ENCODE data around the gene BACH2.
"Not testable (repeated sequence)": the region's sequence is repeated elsewhere in the genome, so short reads cannot be mapped to it uniquely, and the experiment has no call there.

Gene BACH2

GRCh38 chr6:90119618-90120017 lies 177.0 kb downstream of the BACH2 start:
- DNase-seq (ENCODE audit: low spot score) = no peak
- no peak overlapping the region for H3K4me3 ChIP-seq (ENCODE audit: severe bottlenecking)
- H3K4me1 ChIP-seq (ENCODE audit: insufficient read depth, poor library complexity, severe bottlenecking) = peaks cover 8% of the 10 kb centered on the region
- no peaks in the 10 kb centered on the region for H3K27me3 ChIP-seq (ENCODE audit: insufficient read depth, poor library complexity, severe bottlenecking)
- no peak for ATAC-seq (ENCODE audit: low read depth)
- no peaks in the 10 kb centered on the region for H3K9me3 ChIP-seq (ENCODE audit: severe bottlenecking)
- H3K27ac ChIP-seq (ENCODE audit: poor library complexity, severe bottlenecking) = no peak overlapping the region
- H3K36me3 ChIP-seq (ENCODE audit: low read depth) = no peaks in the 10 kb centered on the region
- TF ChIP-seq CTCF (IDR thresholded peaks at IDR 0.05; ENCODE audit: poor library complexity, severe bottlenecking) = no peak

- Histone ChIP-seq H3K9me3 (ENCODE audit: severe bottlenecking) (peaks cover 3% of the 10 kb centered on the region), H3K36me3 (ENCODE audit: low read depth) (no peaks in the 10 kb centered on the region), H3K27ac (ENCODE audit: poor library complexity, severe bottlenecking) (no peak overlapping the region), H3K4me3 (ENCODE audit: severe bottlenecking) (no peak overlapping the region), H3K27me3 (ENCODE audit: insufficient read depth, poor library complexity, severe bottlenecking) (no peaks in the 10 kb centered on the region), H3K4me1 (ENCODE audit: insufficient read depth, poor library complexity, severe bottlenecking) (peaks cover 8% of the 10 kb centered on the region)
- ATAC-seq (ENCODE audit: low read depth) (no peak), DNase-seq (ENCODE audit: low spot score) (no peak)
- no peak for TF ChIP-seq CTCF (IDR thresholded peaks at IDR 0.05; ENCODE audit: poor library complexity, severe bottlenecking)
Observed at GRCh38 chr6:90118581-90118980, 178.1 kb downstream of the BACH2 start.

- ATAC-seq (ENCODE audit: low read depth) (no peak), DNase-seq (ENCODE audit: low spot score) (no peak)
- Histone ChIP-seq H3K9me3 (ENCODE audit: severe bottlenecking) (peaks cover 6% of the 10 kb centered on the region), H3K27ac (ENCODE audit: poor library complexity, severe bottlenecking) (no peak overlapping the region), H3K4me1 (ENCODE audit: insufficient read depth, poor library complexity, severe bottlenecking) (peaks cover 8% of the 10 kb centered on the region), H3K4me3 (ENCODE audit: severe bottlenecking) (no peak overlapping the region), H3K36me3 (ENCODE audit: low read depth) (no peaks in the 10 kb centered on the region), H3K27me3 (ENCODE audit: insufficient read depth, poor library complexity, severe bottlenecking) (no peaks in the 10 kb centered on the region)
- TF ChIP-seq CTCF (IDR thresholded peaks at IDR 0.05; ENCODE audit: poor library complexity, severe bottlenecking) = no peak
Observed at GRCh38 chr6:90118069-90118468, 178.6 kb downstream of the BACH2 start.

GRCh38 chr6:90116126-90116525 lies 180.5 kb downstream of the BACH2 start:
- not testable (repeated sequence) for H3K36me3 ChIP-seq (ENCODE audit: low read depth); H3K27me3 ChIP-seq (ENCODE audit: insufficient read depth, poor library complexity, severe bottlenecking); H3K4me1 ChIP-seq (ENCODE audit: insufficient read depth, poor library complexity, severe bottlenecking); ATAC-seq (ENCODE audit: low read depth); H3K9me3 ChIP-seq (ENCODE audit: severe bottlenecking); H3K4me3 ChIP-seq (ENCODE audit: severe bottlenecking); DNase-seq (ENCODE audit: low spot score); H3K27ac ChIP-seq (ENCODE audit: poor library complexity, severe bottlenecking)

- no peak for DNase-seq (ENCODE audit: low spot score)
- Histone ChIP-seq H3K27ac (ENCODE audit: poor library complexity, severe bottlenecking) (no peak overlapping the region), H3K27me3 (ENCODE audit: insufficient read depth, poor library complexity, severe bottlenecking) (no peaks in the 10 kb centered on the region), H3K36me3 (ENCODE audit: low read depth) (no peaks in the 10 kb centered on the region), H3K4me3 (ENCODE audit: severe bottlenecking) (no peak overlapping the region), H3K9me3 (ENCODE audit: severe bottlenecking) (peaks cover 6% of the 10 kb centered on the region), H3K4me1 (ENCODE audit: insufficient read depth, poor library complexity, severe bottlenecking) (no peaks in the 10 kb centered on the region)
- no peak for TF ChIP-seq CTCF (IDR thresholded peaks at IDR 0.05; ENCODE audit: poor library complexity, severe bottlenecking)
- ATAC-seq (ENCODE audit: low read depth) = no peak
Observed at GRCh38 chr6:90113389-90113788, 183.3 kb downstream of the BACH2 start.
